PC-3 (cell line): ENCODE results near the gene C16orf54.

Source experiments
- CTCF ChIP-seq: fragments of 300-600 bp; sonication (generic); conservative IDR thresholded peaks from 2 replicates; pipeline ENCODE4 v1.5.1; 2017; ENCODE audit warnings: antibody characterized with exemption, low read depth, mild to moderate bottlenecking, low read length
- EZH2 ChIP-seq: fragments of 300-600 bp; sonication (generic); IDR thresholded peaks from one replicate; pipeline ENCODE4 v1.6.1; 2017; ENCODE audit warnings: antibody characterized with exemption, mild to moderate bottlenecking, low read length; ENCODE audit not compliant: unreplicated experiment

- no peak for TF ChIP-seq CTCF
- TF ChIP-seq EZH2 = no peak
Observed at GRCh38 chr16:29760567-29761279, 14.9 kb upstream of the C16orf54 start.
